H1 (cell line): ENCODE measurements around the gene SKP1. TPM values are rescaled to one million over a fixed set of nuclear protein-coding genes. Genes with fewer than 3 reads are reported as not detected.

Experiments used
- CTCF ChIA-PET: fragments of 300-600 bp; sonication (Branson Sonifier 250); formaldehyde crosslinking; loops from one replicate; lab custom pipeline; 2021; ENCODE audit not compliant: partially characterized antibody; lab: Charles Lee
- POLR2A ChIA-PET: fragments of 300-600 bp; sonication (Branson Sonifier 250); formaldehyde crosslinking; loops from one replicate; lab custom pipeline; 2021; ENCODE audit warnings: inconsistent platforms; ENCODE audit not compliant: partially characterized antibody; lab: Charles Lee
- DNase-seq, 2 experiments: peaks; one replicate each; pipeline versions ENCODE4 v3.0.0 to v3.0.0-alpha.2; 2010 to 2022; ENCODE audit warnings: low spot score in 2 of 2, low read depth in 1 of 2, mixed read lengths in 1 of 2
- FAIRE-seq: peaks from 2 replicates; lab custom pipeline; 2011; peaks lifted over from hg19 to GRCh38; lab: Jason Lieb, UNC
- H2AFZ ChIP-seq: 2 replicates; pipeline ENCODE4 v1.8.1; 2012; ENCODE audit warnings: low read length, inconsistent platforms
- H2AK5ac ChIP-seq: 2 replicates; pipeline ENCODE4 v1.6.1; 2013; ENCODE audit warnings: low read depth, low read length
- H2BK120ac ChIP-seq: replicated peaks from 2 replicates; pipeline ENCODE3; 2013; ENCODE audit warnings: low read depth, low read length, inconsistent platforms
- H2BK12ac ChIP-seq: 2 replicates; pipeline ENCODE4 v1.6.1; 2013; ENCODE audit warnings: low read depth, low read length
- H2BK15ac ChIP-seq: 2 replicates; pipeline ENCODE4 v1.6.1; 2013; ENCODE audit warnings: low read length
- H2BK20ac ChIP-seq: 2 replicates; pipeline ENCODE4 v1.6.1; 2013; ENCODE audit warnings: low read length
- H2BK5ac ChIP-seq: 2 replicates; pipeline ENCODE4 v1.6.1; 2013; ENCODE audit warnings: low read depth, low read length
- H3K14ac ChIP-seq: 2 replicates; pipeline ENCODE4 v1.6.1; 2013; ENCODE audit warnings: inconsistent platforms; ENCODE audit not compliant: insufficient read length
- H3K18ac ChIP-seq: 2 replicates; pipeline ENCODE4 v1.6.1; 2013; ENCODE audit warnings: low read length; ENCODE audit errors: extremely low read depth
- H3K23ac ChIP-seq: 2 replicates; pipeline ENCODE4 v1.6.1; 2013; ENCODE audit warnings: inconsistent platforms; ENCODE audit not compliant: insufficient read length
- H3K23me2 ChIP-seq: 2 replicates; pipeline ENCODE4 v1.6.1; 2013; ENCODE audit warnings: low read depth, low read length
- H3K27ac ChIP-seq: 2 replicates; pipeline ENCODE4 v1.6.1; 2011; ENCODE audit warnings: low read depth, low read length, inconsistent platforms
- H3K27me3 ChIP-seq, 4 experiments: replicated peaks in 1 of 4; 1 replicate in 1 of 4; 2 replicates in 3 of 4; pipeline versions ENCODE4 v1.6.1 to v1.8.1; 2011 to 2013; ENCODE audit warnings: low read length in 3 of 4, mild to moderate bottlenecking in 3 of 4, inconsistent platforms in 2 of 4, mixed read lengths in 2 of 4, moderate library complexity in 1 of 4; ENCODE audit not compliant: control insufficient read depth in 3 of 4, insufficient read depth in 3 of 4; ENCODE audit errors: extremely low read depth in 1 of 4
- H3K36me3 ChIP-seq, 4 experiments: 2 replicates each; pipeline versions ENCODE4 v1.6.1 to v1.8.1; 2011 to 2013; ENCODE audit warnings: mild to moderate bottlenecking in 4 of 4, low read length in 3 of 4, moderate library complexity in 2 of 4, control low read depth in 1 of 4, inconsistent platforms in 1 of 4; ENCODE audit not compliant: insufficient read depth in 4 of 4, control insufficient read depth in 2 of 4
- H3K4ac ChIP-seq: replicated peaks from 2 replicates; pipeline ENCODE3; 2013; ENCODE audit warnings: low read length, low read depth, mixed read lengths, inconsistent platforms; ENCODE audit not compliant: insufficient read length
- H3K4me1 ChIP-seq, 4 experiments: replicated peaks in 1 of 4; 1 replicate in 1 of 4; 2 replicates in 3 of 4; pipeline versions ENCODE4 v1.6.1 to v1.8.1; 2011 to 2013; ENCODE audit warnings: low read length in 3 of 4, inconsistent platforms in 2 of 4, mixed read lengths in 1 of 4; ENCODE audit not compliant: insufficient read depth in 4 of 4, control insufficient read depth in 3 of 4
- H3K4me2 ChIP-seq, 2 experiments: 2 replicates each; pipeline versions ENCODE4 v1.6.1 to v1.8.1; 2011 to 2013; ENCODE audit warnings: low read depth in 2 of 2, low read length in 2 of 2, control low read depth in 1 of 2, inconsistent platforms in 1 of 2, mild to moderate bottlenecking in 1 of 2; ENCODE audit not compliant: insufficient read depth in 1 of 2
- H3K4me3 ChIP-seq, 4 experiments: fragments of 200-600, 300-600 bp in 1 of 4; sonication (generic), shearing (Covaris generic), sonication (Bioruptor Twin) in 1 of 4; 2 replicates each; pipeline versions ENCODE4 v1.5.1 to v1.8.1; 2011 to 2016; ENCODE audit warnings: low read length in 4 of 4, low read depth in 3 of 4, control low read depth in 2 of 4, inconsistent platforms in 2 of 4, mild to moderate bottlenecking in 2 of 4, mixed read lengths in 1 of 4, moderate library complexity in 1 of 4; ENCODE audit not compliant: insufficient read depth in 2 of 4; ENCODE audit errors: extremely low read depth in 1 of 4
- H3K56ac ChIP-seq: replicated peaks from 2 replicates; pipeline ENCODE3; 2013; ENCODE audit warnings: low read depth, mild to moderate bottlenecking, mixed read lengths, low read length, inconsistent platforms; ENCODE audit not compliant: insufficient read length
- H3K79me1 ChIP-seq: 2 replicates; pipeline ENCODE4 v1.6.1; 2013; ENCODE audit warnings: low read depth, low read length, control low read depth
- H3K79me2 ChIP-seq, 2 experiments: 2 replicates each; pipeline versions ENCODE4 v1.6.1 to v1.8.1; 2012 to 2013; ENCODE audit warnings: low read length in 2 of 2, mild to moderate bottlenecking in 2 of 2, inconsistent platforms in 1 of 2; ENCODE audit not compliant: insufficient read depth in 2 of 2, control insufficient read depth in 1 of 2
- H3K9ac ChIP-seq, 4 experiments: replicated peaks in 1 of 4; 1 replicate in 1 of 4; 2 replicates in 3 of 4; pipeline versions ENCODE4 v1.6.1 to v1.8.1; 2011 to 2013; ENCODE audit warnings: low read depth in 3 of 4, low read length in 3 of 4, control low read depth in 2 of 4, mild to moderate bottlenecking in 2 of 4, moderate library complexity in 2 of 4, inconsistent platforms in 1 of 4; ENCODE audit errors: extremely low read depth in 1 of 4
- H3K9me3 ChIP-seq, 2 experiments: 2 replicates each; pipeline versions ENCODE4 v1.6.1 to v1.8.1; 2012 to 2013; ENCODE audit warnings: mild to moderate bottlenecking in 2 of 2, moderate library complexity in 2 of 2, control low read depth in 1 of 2, inconsistent platforms in 1 of 2, low read depth in 1 of 2, low read length in 1 of 2, mixed read lengths in 1 of 2; ENCODE audit not compliant: insufficient read depth in 2 of 2
- H4K20me1 ChIP-seq, 2 experiments: replicated peaks in 1 of 2; 2 replicates each; pipeline versions ENCODE3 to v1.8.1; 2011 to 2013; ENCODE audit warnings: inconsistent platforms in 2 of 2, low read length in 2 of 2, mild to moderate bottlenecking in 1 of 2; ENCODE audit not compliant: insufficient read depth in 2 of 2, control insufficient read depth in 1 of 2
- H4K5ac ChIP-seq: 2 replicates; pipeline ENCODE4 v1.6.1; 2013; ENCODE audit warnings: low read length, low read depth, mixed read lengths, inconsistent platforms; ENCODE audit not compliant: insufficient read length
- H4K8ac ChIP-seq: 2 replicates; pipeline ENCODE4 v1.8.0; 2013; ENCODE audit warnings: mild to moderate bottlenecking, moderate library complexity, low read length, inconsistent platforms; ENCODE audit not compliant: insufficient read depth; ENCODE audit errors: extremely low read depth
- H4K91ac ChIP-seq: replicated peaks from 2 replicates; pipeline ENCODE3; 2013; ENCODE audit warnings: low read length, mixed read lengths, inconsistent platforms; ENCODE audit not compliant: insufficient read length
- CHD2 ChIP-seq: IDR thresholded peaks from 2 replicates; pipeline ENCODE4 v1.6.1; 2012; ENCODE audit warnings: low read length, improper control_type of control experiment
- EZH2 ChIP-seq: fragments of 200-600 bp; sonication (generic); IDR thresholded peaks from 2 replicates; pipeline ENCODE4 v1.7.1; 2012; ENCODE audit warnings: low read depth, mild to moderate bottlenecking, moderate library complexity, low read length, inconsistent platforms; ENCODE audit not compliant: severe bottlenecking
- POLR2AphosphoS5 ChIP-seq: IDR thresholded peaks from 2 replicates; pipeline ENCODE4 v1.6.1; 2011; ENCODE audit warnings: low read depth, low read length
- YY1 ChIP-seq: IDR thresholded peaks from 2 replicates; pipeline ENCODE4 v1.6.1; 2011; ENCODE audit warnings: low read depth, mild to moderate bottlenecking, low read length
- WGBS, 2 experiments: shearing (Covaris generic) in 1 of 2; methylation state at CpG; one replicate each; pipeline versions ENCODE4 v1.1.6 to v1.1.7; 2013 to 2015; ENCODE audit warnings: low lambda C conversion rate in 2 of 2, mixed read lengths in 2 of 2, inconsistent platforms in 1 of 2, low coverage in 1 of 2, missing lambda C conversion rate in 1 of 2; ENCODE audit not compliant: insufficient replicate concordance in 2 of 2, insufficient coverage in 1 of 2, insufficient read length in 1 of 2; ENCODE audit errors: extremely low coverage in 1 of 2, missing lambda C conversion rate in 1 of 2; 5-methylcytosine and 5-hydroxymethylcytosine counted together
- polyA plus RNA-seq, 7 experiments: library from polyadenylated mRNA; depleted of rRNA in 3 of 7; stranded (reverse) in 5 of 7; unstranded in 2 of 7; fragments of >200 nt in 5 of 7; fragments of 200-250 nt in 2 of 7; gene quantifications; 1 replicate in 5 of 7; 2 replicates in 1 of 7; 4 replicates in 1 of 7; pipeline versions ENCODE4 v1.2.1 to v1.2.3, GENCODE V29; 2011 to 2013; ENCODE audit warnings: missing spikeins in 2 of 7, mixed read lengths in 2 of 7
- total RNA-seq: library from RNA; stranded (reverse); fragmentation: NEBNext Ultra II Directional; extraction: Animal tissue kit (Norgen Biotek cat#: 25700); gene quantifications from 2 replicates; pipeline ENCODE4 v1.2.1, GENCODE V29; 2021

SKP1 gene
- total and polyA plus RNA-seq, 2 of the 8 experiments (the other 6 are each of a cell fraction or from before 2014, with no cell fraction given), result 163 to 332 TPM

DNA sequence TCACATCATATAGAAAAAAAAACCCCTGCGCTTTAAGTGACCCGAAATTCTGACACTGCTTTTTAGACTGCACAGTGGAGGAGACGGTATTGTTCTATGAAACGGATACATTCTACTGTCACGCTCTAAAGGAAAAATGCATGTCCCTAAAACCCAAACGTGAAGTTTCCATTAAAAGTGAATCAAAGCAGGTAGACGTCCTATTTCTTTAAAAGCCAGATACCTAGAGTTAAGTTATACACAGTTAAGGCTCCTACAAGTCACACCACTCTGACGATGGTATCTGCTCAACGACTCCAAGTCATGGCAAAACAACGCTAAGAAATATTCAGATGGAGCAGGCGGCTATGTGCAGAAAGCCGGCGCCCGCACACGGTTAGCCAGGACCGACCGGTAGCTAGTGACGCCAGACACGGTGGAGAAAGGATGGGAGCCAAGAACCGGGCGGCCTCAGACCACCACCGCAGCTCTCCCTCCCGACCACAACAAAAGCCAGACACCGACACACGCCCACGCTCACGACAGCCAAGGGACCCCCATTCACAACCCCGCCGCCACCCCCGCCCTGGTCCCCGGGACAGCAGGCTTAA, 734 bp downstream of the SKP1 start:
- H2BK20ac ChIP-seq, result no peak overlapping the region
- 2% methylated on average over 30 of the region's 31 CpGs; no CpG with 5 or more reads in 1 of the 2 experiments for WGBS, 2 experiments
- H4K5ac ChIP-seq, result no peak overlapping the region
- H3K18ac ChIP-seq, result no peak overlapping the region
- H4K91ac ChIP-seq, result no peak overlapping the region
- FAIRE-seq, result no peak
- H3K4me2 ChIP-seq, result peak overlapping the region; percentile 90 to 93
- peak overlapping the region; percentile 63 to 95 (median 84) for H3K4me3 ChIP-seq
- no peak overlapping the region for H3K27ac ChIP-seq
- no peak overlapping the region for H2AFZ ChIP-seq
- no peak overlapping the region for H3K14ac ChIP-seq
- H4K8ac ChIP-seq, result no peak overlapping the region
- H3K79me2 ChIP-seq, result peaks cover 14 to 47% of the 10 kb centered on the region in 2 experiments
- no peak overlapping the region for H3K23ac ChIP-seq
- no peaks in the 10 kb centered on the region for H3K9me3 ChIP-seq
- H3K36me3 ChIP-seq, result peaks cover 0 to 15% (median 7%) of the 10 kb centered on the region in 4 experiments; a peak in 3 of 8 replicates
- TF ChIP-seq EZH2, result no peak
- TF ChIP-seq CHD2, result no peak
- no peak for TF ChIP-seq POLR2AphosphoS5
- no peak for TF ChIP-seq YY1
- no peak overlapping the region; the same call in 1 of the 2 replicates for H2BK5ac ChIP-seq
- H3K56ac ChIP-seq, result no peak overlapping the region
- H3K4me1 ChIP-seq, result peaks cover 0 to 3% (median 0%) of the 10 kb centered on the region in 4 experiments; a peak in 4 of 7 replicates
- no peak overlapping the region for H2BK120ac ChIP-seq
- peak overlapping the region; percentile 90 to 96 (median 94) for H3K9ac ChIP-seq
- H3K27me3 ChIP-seq, result no peaks in the 10 kb centered on the region
- no peak for DNase-seq
- no peak overlapping the region for H3K4ac ChIP-seq
- no peaks in the 10 kb centered on the region; the same call in 1 of the 2 replicates for H3K79me1 ChIP-seq
- H3K23me2 ChIP-seq, result peaks cover 3% of the 10 kb centered on the region
- ChIA-PET POLR2A (interaction anchor here (0.6 to 4.9 kb wide), 50 partner anchors 8 to 472 kb away, joined by 3 to 58 read pairs (median 5); partner anchors contain the start of genes PPP2CA, SEC24A, TCF7 and UBE2B), CTCF (no interaction called here)
- H2BK15ac ChIP-seq, result no peak overlapping the region
- H2AK5ac ChIP-seq, result no peak overlapping the region
- H4K20me1 ChIP-seq, result peaks cover 2 to 8% of the 10 kb centered on the region in 2 experiments
- H2BK12ac ChIP-seq, result no peak overlapping the region
